Keratinocyte (primary cell): ENCODE results near the gene MAP6D1. TPM values are rescaled to one million over a fixed set of nuclear protein-coding genes. Genes with fewer than 3 reads are reported as not detected.

Source experiments
- DNase-seq: peaks from one replicate; pipeline ENCODE4 v3.0.0-alpha.2; 2011; ENCODE audit warnings: low read depth, missing footprints, low spot score
- FAIRE-seq: peaks from 2 replicates; lab custom pipeline; 2011; peaks lifted over from hg19 to GRCh38; lab: Jason Lieb, UNC
- H2AFZ ChIP-seq: 2 replicates; pipeline ENCODE4 v1.6.0; 2012; ENCODE audit warnings: low read length, control low read depth, inconsistent platforms; ENCODE audit not compliant: control insufficient read depth
- H3K27ac ChIP-seq: 2 replicates; pipeline ENCODE4 v1.5.1; 2011; ENCODE audit warnings: low read length; ENCODE audit not compliant: control insufficient read depth, insufficient read depth
- H3K27me3 ChIP-seq: 3 replicates; pipeline ENCODE4 v1.6.0; 2011; ENCODE audit warnings: low read length; ENCODE audit not compliant: control insufficient read depth, insufficient read depth; ENCODE audit errors: extremely low read depth
- H3K36me3 ChIP-seq, 2 experiments: 2 replicates in 1 of 2; 3 replicates in 1 of 2; pipeline ENCODE4 v1.5.1; 2011; ENCODE audit warnings: low read length in 2 of 2, mild to moderate bottlenecking in 1 of 2; ENCODE audit not compliant: control insufficient read depth in 2 of 2, insufficient read depth in 2 of 2; ENCODE audit errors: extremely low read depth in 1 of 2
- H3K4me1 ChIP-seq: 3 replicates; pipeline ENCODE4 v1.5.1; 2011; ENCODE audit warnings: low read length; ENCODE audit not compliant: control insufficient read depth, insufficient read depth; ENCODE audit errors: extremely low read depth
- H3K4me2 ChIP-seq: 3 replicates; pipeline ENCODE4 v1.6.0; 2011; ENCODE audit warnings: low read depth, low read length; ENCODE audit not compliant: control insufficient read depth, insufficient read depth; ENCODE audit errors: extremely low read depth
- H3K4me3 ChIP-seq, 3 experiments: fragments of 200-600 bp in 1 of 3; sonication (generic) in 1 of 3; 2 replicates in 2 of 3; 3 replicates in 1 of 3; pipeline ENCODE4 v1.5.1; 2011 to 2016; ENCODE audit warnings: low read length in 3 of 3, mild to moderate bottlenecking in 3 of 3, control low read depth in 2 of 3, inconsistent platforms in 1 of 3, low read depth in 1 of 3, mixed read lengths in 1 of 3, mixed run types in 1 of 3, moderate library complexity in 1 of 3; ENCODE audit not compliant: control insufficient read depth in 2 of 3, insufficient read depth in 2 of 3; ENCODE audit errors: extremely low read depth in 1 of 3
- H3K79me2 ChIP-seq: 2 replicates; pipeline ENCODE4 v1.6.0; 2012; ENCODE audit warnings: low read length; ENCODE audit not compliant: control insufficient read depth, insufficient read depth
- H3K9ac ChIP-seq: 3 replicates; pipeline ENCODE4 v1.6.0; 2011; ENCODE audit warnings: low read length; ENCODE audit not compliant: control insufficient read depth, insufficient read depth; ENCODE audit errors: extremely low read depth
- H3K9me1 ChIP-seq: 3 replicates; pipeline ENCODE4 v1.6.0; 2011; ENCODE audit warnings: low read length; ENCODE audit not compliant: control insufficient read depth, insufficient read depth; ENCODE audit errors: extremely low read depth
- H3K9me3 ChIP-seq: 2 replicates; pipeline ENCODE4 v1.5.1; 2012; ENCODE audit warnings: low read depth, low read length; ENCODE audit not compliant: control insufficient read depth
- H4K20me1 ChIP-seq: 3 replicates; pipeline ENCODE4 v1.6.0; 2011; ENCODE audit warnings: low read length; ENCODE audit not compliant: control insufficient read depth, insufficient read depth; ENCODE audit errors: extremely low read depth
- EZH2 ChIP-seq: IDR thresholded peaks from one replicate; pipeline ENCODE4 v1.6.1; 2012; ENCODE audit warnings: inconsistent platforms, mild to moderate bottlenecking, low read length, moderate library complexity
- dilution Hi-C: fragments of 300-500 bp; cut with MboI; formaldehyde crosslinking; loops from one replicate; pipeline ENCODE4 v1.7.0; 2020; ENCODE audit warnings: low sequenced_read_pairs; ENCODE audit not compliant: extremely low pct_ligation_motif_present
- polyA plus RNA-seq, 5 experiments: library from polyadenylated mRNA; depleted of rRNA in 3 of 5; stranded (reverse) in 3 of 5; stranded (forward) in 1 of 5; unstranded in 1 of 5; fragments of >200 nt; gene quantifications; 1 replicate in 1 of 5; 2 replicates in 3 of 5; 3 replicates in 1 of 5; pipeline versions ENCODE4 v1.2.1 to v1.2.3, GENCODE V29; 2011 to 2012; ENCODE audit warnings: missing spikeins in 2 of 5, low read depth in 1 of 5, low replicate concordance in 1 of 5
- TF ChIP-seq, protein P1 (sequence below), 3 experiments: IDR thresholded peaks in 1 of 3; conservative IDR thresholded peaks in 1 of 3; optimal IDR thresholded peaks in 1 of 3; 2 replicates in 2 of 3; 3 replicates in 1 of 3; pipeline versions ENCODE3 to v1.5.1; 2011; ENCODE audit warnings: low read length in 3 of 3, mild to moderate bottlenecking in 3 of 3, moderate library complexity in 2 of 3, control low read depth in 1 of 3, inconsistent platforms in 1 of 3; ENCODE audit not compliant: insufficient read depth in 2 of 3; ENCODE audit errors: extremely low read depth in 1 of 3

Gene MAP6D1
- polyA plus RNA-seq, 1 donor (not counting 4 experiments of a cell fraction or from before 2014, with no cell fraction given): 1.4 TPM

DNA sequence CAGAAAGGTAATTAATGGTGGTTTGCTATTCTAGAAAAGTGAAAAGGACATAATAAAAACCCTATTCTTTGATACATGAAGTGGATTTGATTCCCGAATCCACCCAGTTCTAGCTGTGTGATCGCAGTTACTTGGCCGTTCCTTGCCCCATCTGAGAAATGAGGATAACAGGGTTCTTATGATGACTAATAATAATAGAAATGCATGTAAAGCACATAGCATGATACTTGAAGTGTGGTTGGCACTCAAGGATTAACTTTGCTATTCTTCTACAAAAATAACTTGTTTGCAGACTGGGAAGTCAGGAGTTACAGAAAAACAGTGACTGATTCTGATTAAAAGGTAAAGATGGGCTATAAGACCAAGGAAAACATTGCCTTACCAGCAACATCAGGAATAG is 32.5 kb upstream of the MAP6D1 start:
- no peak overlapping the region for H2AFZ ChIP-seq
- peaks cover 7 to 11% of the 10 kb centered on the region in 2 experiments for H3K36me3 ChIP-seq

DNA sequence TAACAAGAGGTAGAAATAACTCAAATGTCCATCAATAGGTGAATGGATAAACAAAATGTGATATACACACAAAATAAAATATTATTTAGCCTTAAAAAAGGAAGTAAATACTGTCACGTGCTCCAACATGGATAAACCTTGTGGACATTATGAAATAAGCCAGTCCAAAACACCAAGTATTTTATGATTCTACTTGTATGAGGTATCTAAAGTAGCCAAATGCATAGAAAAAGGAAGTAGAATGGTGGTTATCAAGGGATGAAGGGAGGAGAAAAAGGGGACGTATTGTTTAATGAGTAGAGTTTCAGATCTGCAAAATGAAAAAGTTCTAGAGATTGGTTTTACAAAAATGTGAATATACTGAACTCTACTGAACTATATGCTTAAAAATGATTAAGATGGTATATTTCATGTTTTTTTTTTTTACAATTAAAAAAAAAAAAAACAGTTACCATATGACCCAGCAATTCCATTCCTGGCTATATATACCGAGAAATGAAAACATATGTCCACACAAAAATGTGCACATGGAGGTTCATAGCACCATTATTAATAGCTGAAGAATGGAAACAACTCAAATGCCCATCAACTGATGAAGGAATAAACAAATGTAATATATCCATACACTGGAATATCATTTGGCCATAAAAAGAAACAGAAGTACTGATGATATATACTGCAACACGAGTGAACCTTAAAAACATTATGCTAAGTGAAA is 29.1 kb upstream of the MAP6D1 start:
- Histone ChIP-seq H3K36me3 (peaks cover 8 to 10% of the 10 kb centered on the region in 2 experiments), H4K20me1 (no peaks in the 10 kb centered on the region), H3K27ac (no peak overlapping the region), H3K9me3 (no peaks in the 10 kb centered on the region), H3K4me1 (no peaks in the 10 kb centered on the region), H3K9ac (no peak overlapping the region), H3K4me3 (no peak overlapping the region), H3K4me2 (no peak overlapping the region), H2AFZ (no peak overlapping the region), H3K9me1 (no peaks in the 10 kb centered on the region), H3K79me2 (no peaks in the 10 kb centered on the region), H3K27me3 (no peaks in the 10 kb centered on the region)
- no peak for DNase-seq
- dilution Hi-C loops: no loop called here
- FAIRE-seq: no peak
- no peak for TF ChIP-seq EZH2
- TF ChIP-seq, protein P1, sequence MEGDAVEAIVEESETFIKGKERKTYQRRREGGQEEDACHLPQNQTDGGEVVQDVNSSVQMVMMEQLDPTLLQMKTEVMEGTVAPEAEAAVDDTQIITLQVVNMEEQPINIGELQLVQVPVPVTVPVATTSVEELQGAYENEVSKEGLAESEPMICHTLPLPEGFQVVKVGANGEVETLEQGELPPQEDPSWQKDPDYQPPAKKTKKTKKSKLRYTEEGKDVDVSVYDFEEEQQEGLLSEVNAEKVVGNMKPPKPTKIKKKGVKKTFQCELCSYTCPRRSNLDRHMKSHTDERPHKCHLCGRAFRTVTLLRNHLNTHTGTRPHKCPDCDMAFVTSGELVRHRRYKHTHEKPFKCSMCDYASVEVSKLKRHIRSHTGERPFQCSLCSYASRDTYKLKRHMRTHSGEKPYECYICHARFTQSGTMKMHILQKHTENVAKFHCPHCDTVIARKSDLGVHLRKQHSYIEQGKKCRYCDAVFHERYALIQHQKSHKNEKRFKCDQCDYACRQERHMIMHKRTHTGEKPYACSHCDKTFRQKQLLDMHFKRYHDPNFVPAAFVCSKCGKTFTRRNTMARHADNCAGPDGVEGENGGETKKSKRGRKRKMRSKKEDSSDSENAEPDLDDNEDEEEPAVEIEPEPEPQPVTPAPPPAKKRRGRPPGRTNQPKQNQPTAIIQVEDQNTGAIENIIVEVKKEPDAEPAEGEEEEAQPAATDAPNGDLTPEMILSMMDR (optimal IDR thresholded peaks at IDR 0.05 in 1 of 3, IDR thresholded peaks at IDR 0.05 in 1 of 3, conservative IDR thresholded peaks at IDR 0.05 in 1 of 3; ENCODE audit: extremely low read depth in 1 of 3, insufficient read depth in 2 of 3, low read length in 3 of 3): no peak

More for the DNA sequence above, 32.5 kb upstream of the MAP6D1 start:
- no peak overlapping the region for H3K4me2 ChIP-seq
- no peaks in the 10 kb centered on the region for H3K4me1 ChIP-seq
- dilution Hi-C loops: no loop called here
- H3K9me3 ChIP-seq: no peaks in the 10 kb centered on the region
- H3K27ac ChIP-seq: no peak overlapping the region
- no peaks in the 10 kb centered on the region for H3K79me2 ChIP-seq
- DNase-seq: no peak
- H3K27me3 ChIP-seq: no peaks in the 10 kb centered on the region
- FAIRE-seq: no peak
- H3K9ac ChIP-seq: no peak overlapping the region
- no peak overlapping the region for H3K4me3 ChIP-seq
- H4K20me1 ChIP-seq: no peaks in the 10 kb centered on the region
- no peak for TF ChIP-seq EZH2
- TF ChIP-seq, protein P1 (optimal IDR thresholded peaks at IDR 0.05 in 1 of 3, IDR thresholded peaks at IDR 0.05 in 1 of 3, conservative IDR thresholded peaks at IDR 0.05 in 1 of 3; ENCODE audit: extremely low read depth in 1 of 3, insufficient read depth in 2 of 3, low read length in 3 of 3): no peak
- no peaks in the 10 kb centered on the region for H3K9me1 ChIP-seq
